Measurements from ENCODE around the gene BTNL9.

DNA sequence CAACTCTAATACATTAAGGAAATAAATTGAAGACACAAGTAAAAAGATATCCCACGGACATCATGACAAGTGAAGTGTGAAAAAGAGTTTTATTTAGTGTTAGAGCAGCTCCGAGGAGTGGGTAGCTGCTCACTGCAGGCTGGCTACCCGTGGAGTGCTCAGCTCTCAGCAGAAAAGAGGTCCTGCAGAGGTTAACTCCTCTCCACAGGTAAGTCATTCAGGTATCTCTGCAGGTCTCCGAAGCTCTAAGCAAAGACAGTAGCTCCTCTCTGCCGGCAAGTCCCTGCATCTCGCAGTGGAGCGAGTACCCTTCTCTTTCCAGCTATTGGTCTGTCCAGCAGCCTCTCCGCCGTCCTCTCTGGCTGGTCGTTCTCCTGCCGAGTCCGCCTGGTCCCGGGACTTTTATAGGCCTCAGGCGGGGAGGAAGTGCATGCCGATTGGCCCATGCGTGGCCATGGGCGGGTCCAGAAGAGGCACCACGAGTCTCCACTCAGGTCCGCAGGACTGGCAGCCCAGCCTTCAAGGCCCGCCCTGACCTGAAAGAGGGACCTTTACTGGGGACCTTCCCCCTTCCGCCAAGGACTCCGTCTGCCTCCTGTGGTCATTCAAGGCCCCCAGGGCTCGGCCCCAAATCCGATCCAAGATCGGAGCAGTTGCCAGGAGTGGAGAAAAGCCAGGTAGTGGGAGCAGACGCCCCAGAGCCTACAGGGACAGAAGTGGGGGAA is 29.9 kb downstream of the BTNL9 start:
- no peak for TF ChIP-seq ZBTB1 (CRISPR knock-in tag; IDR thresholded peaks at IDR 0.05; ENCODE audit: borderline replicate concordance, low read depth)
- no peak for TF ChIP-seq ZNF121 (CRISPR knock-in tag; conservative IDR thresholded peaks at IDR 0.05)
- no peak for TF ChIP-seq ZFPM2 (CRISPR knock-in tag; IDR thresholded peaks at IDR 0.05)
